Measurements from ENCODE around the gene PDIA5. TPM values are rescaled to one million over a fixed set of nuclear protein-coding genes. Genes with fewer than 3 reads are reported as not detected.
"Not testable (repeated sequence)": the region's sequence is repeated elsewhere in the genome, so short reads cannot be mapped to it uniquely, and the experiment has no call there.

PDIA5 gene
- total RNA-seq, 1 donor from 2014 or later: 6.0 TPM

GRCh38 chr3:123150449-123151215 is 83.8 kb downstream of the PDIA5 start:
- Histone ChIP-seq H3K4me3 (no peak overlapping the region), H3K27me3 (ENCODE audit: low read depth) (no peaks in the 10 kb centered on the region), H3K9me3 (replicated peaks) (no peaks in the 10 kb centered on the region), H3K4me1 (peaks cover 13% of the 10 kb centered on the region), H3K27ac (replicated peaks) (no peak overlapping the region), H3K36me3 (peaks cover 67% of the 10 kb centered on the region)
- no peak for TF ChIP-seq CTCF (IDR thresholded peaks at IDR 0.05; ENCODE audit: borderline replicate concordance)
- no peak for DNase-seq
- intact Hi-C loops (cut with micrococcal nuclease): no loop called here

GRCh38 chr3:123151251-123151705 is 84.5 kb downstream of the PDIA5 start:
- Histone ChIP-seq H3K9me3 (replicated peaks) (no peaks in the 10 kb centered on the region), H3K27me3 (ENCODE audit: low read depth) (no peaks in the 10 kb centered on the region), H3K4me3 (no peak overlapping the region), H3K4me1 (peaks cover 17% of the 10 kb centered on the region), H3K27ac (replicated peaks) (no peak overlapping the region), H3K36me3 (peaks cover 63% of the 10 kb centered on the region)
- intact Hi-C loops (cut with micrococcal nuclease): no loop called here
- TF ChIP-seq CTCF (IDR thresholded peaks at IDR 0.05; ENCODE audit: borderline replicate concordance): no peak
- no peak for DNase-seq

- H3K4me1 ChIP-seq: peaks cover 21% of the 10 kb centered on the region
- H3K27ac ChIP-seq (replicated peaks); H3K9me3 ChIP-seq (replicated peaks); H3K27me3 ChIP-seq (ENCODE audit: low read depth); intact Hi-C loops (cut with micrococcal nuclease); DNase-seq; H3K4me3 ChIP-seq: not testable (repeated sequence)
- peaks cover 61% of the 10 kb centered on the region for H3K36me3 ChIP-seq
These were observed 85.1 kb downstream of the PDIA5 start for GRCh38 chr3:123151853-123152420.

- H3K27me3 ChIP-seq (ENCODE audit: low read depth): no peaks in the 10 kb centered on the region
- peaks cover 28% of the 10 kb centered on the region for H3K4me1 ChIP-seq
- H3K9me3 ChIP-seq (replicated peaks): no peaks in the 10 kb centered on the region
- intact Hi-C loops (cut with micrococcal nuclease): no loop called here
- H3K36me3 ChIP-seq: peaks cover 53% of the 10 kb centered on the region
- DNase-seq: no peak
- H3K27ac ChIP-seq (replicated peaks): no peak overlapping the region
- no peak overlapping the region for H3K4me3 ChIP-seq
- no peak for TF ChIP-seq CTCF (IDR thresholded peaks at IDR 0.05; ENCODE audit: borderline replicate concordance)
These were observed 85.9 kb downstream of the PDIA5 start for GRCh38 chr3:123152687-123153086.

GRCh38 chr3:123153125-123154019 is 86.5 kb downstream of the PDIA5 start:
- Histone ChIP-seq H3K36me3 (peaks cover 48% of the 10 kb centered on the region), H3K9me3 (replicated peaks) (no peaks in the 10 kb centered on the region), H3K27ac (replicated peaks) (no peak overlapping the region), H3K27me3 (ENCODE audit: low read depth) (no peaks in the 10 kb centered on the region), H3K4me1 (peaks cover 35% of the 10 kb centered on the region), H3K4me3 (no peak overlapping the region)
- no peak for DNase-seq
- TF ChIP-seq CTCF (IDR thresholded peaks at IDR 0.05; ENCODE audit: borderline replicate concordance): no peak
- intact Hi-C loops (cut with micrococcal nuclease): no loop called here
